ENCODE data around the gene PSMA4. TPM values are rescaled to one million over a fixed set of nuclear protein-coding genes. Genes with fewer than 3 reads are reported as not detected.
A peak's percentile ranks its signal among the peaks of the same experiment; 100 is the strongest.
"Not testable (repeated sequence)": the region's sequence is repeated elsewhere in the genome, so short reads cannot be mapped to it uniquely, and the experiment has no call there.

Gene PSMA4
- 332 TPM for polyA plus RNA-seq (2013, experiment 1 of 2)
- polyA plus RNA-seq (2013, experiment 2 of 2), result 333 TPM

DNA sequence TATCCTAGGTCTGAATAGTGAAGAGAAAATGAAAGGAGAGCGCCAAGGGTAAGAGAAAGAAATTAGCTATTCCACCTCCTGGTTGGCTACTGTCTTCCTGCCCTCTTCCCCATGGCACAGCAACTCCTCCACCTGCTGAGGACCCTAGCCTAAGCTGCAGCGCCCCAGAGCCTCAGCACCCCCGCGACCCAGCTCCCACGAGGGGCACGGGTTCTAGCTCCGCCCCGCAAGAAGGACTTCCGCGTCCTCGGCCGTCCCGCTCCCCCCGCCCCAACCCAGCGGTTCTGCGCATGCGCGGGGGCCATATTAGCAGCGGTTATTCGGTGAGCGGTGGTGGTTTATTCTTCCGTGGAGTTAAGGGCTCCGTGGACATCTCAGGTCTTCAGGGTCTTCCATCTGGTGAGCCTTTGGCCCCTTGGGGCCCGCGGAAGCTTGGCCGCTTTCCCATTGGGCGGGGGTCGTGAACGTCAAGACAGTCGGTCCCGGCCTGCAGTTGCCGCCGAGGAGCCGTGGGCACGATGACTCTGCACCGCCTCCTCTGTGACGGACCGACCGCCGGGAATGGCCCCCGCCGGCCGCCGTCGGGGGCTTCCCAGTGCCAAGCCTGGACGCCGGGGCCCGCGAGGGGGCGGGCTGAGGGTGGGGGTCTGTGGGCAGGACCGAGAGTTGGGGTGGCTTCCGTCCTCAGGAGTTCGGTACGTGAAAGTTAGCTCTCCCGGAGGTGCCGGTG lies at the start of gene PSMA4:
PSMA4 (plus strand) TSS at position 304 of the 730 bp plus-strand sequence. CDS start 1,484 bp downstream, outside the sequence.
- WGBS, result 2% methylated on average over 56 of the region's 56 CpGs
- H3K9ac ChIP-seq (ENCODE audit: low read depth, low read length), result peak within 1 kb of the TSS; percentile 95
- peak within 1 kb of the TSS; percentile 91 for H3K4me3 ChIP-seq (ENCODE audit: low read length)
- H3K9me3 ChIP-seq (ENCODE audit: insufficient read depth, low read depth, low read length), result no peaks in the 10 kb centered on the region
- H3K27ac ChIP-seq (ENCODE audit: low read depth, low read length), result peak within 1 kb of the TSS; percentile 82
- peaks cover 6% of the 10 kb centered on the region; the same call in 1 of the 2 replicates for H3K4me1 ChIP-seq (ENCODE audit: insufficient read depth, low read length)
- no peaks in the 10 kb centered on the region for H3K27me3 ChIP-seq (ENCODE audit: insufficient read depth, low read length)
- peaks cover 36% of the 10 kb centered on the region for H3K36me3 ChIP-seq (ENCODE audit: insufficient read depth, low read length)

DNA sequence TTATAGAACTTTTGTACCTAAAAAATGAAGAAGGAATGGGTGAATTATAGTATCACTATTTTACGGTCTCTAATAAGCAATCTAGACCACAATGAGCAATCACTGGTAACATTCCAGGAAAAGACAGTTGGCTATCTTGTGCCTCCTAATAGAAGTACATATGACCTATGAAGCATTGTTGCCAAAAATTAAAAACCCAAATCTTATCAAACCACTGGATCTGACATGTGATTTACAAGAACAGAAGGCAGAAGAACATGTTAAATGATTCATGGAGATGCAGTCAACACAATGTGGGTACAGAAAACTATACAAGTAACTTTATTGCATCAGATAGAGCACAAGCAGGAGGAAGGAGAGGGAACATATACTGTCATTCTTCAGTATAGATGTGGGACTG lies 47.4 kb upstream of the PSMA4 start:
- Histone ChIP-seq H3K4me1 (ENCODE audit: insufficient read depth, low read length) (no peaks in the 10 kb centered on the region), H3K27ac (ENCODE audit: low read depth, low read length) (no peak overlapping the region), H3K27me3 (ENCODE audit: insufficient read depth, low read length) (no peaks in the 10 kb centered on the region), H3K36me3 (ENCODE audit: insufficient read depth, low read length) (peaks cover 100% of the 10 kb centered on the region), H3K4me3 (ENCODE audit: low read length) (no peak overlapping the region), H3K9ac (ENCODE audit: low read depth, low read length) (no peak overlapping the region), H3K9me3 (ENCODE audit: insufficient read depth, low read depth, low read length) (no peaks in the 10 kb centered on the region)
- WGBS, result 100% methylated on average over 1 of the region's 1 CpG

DNA sequence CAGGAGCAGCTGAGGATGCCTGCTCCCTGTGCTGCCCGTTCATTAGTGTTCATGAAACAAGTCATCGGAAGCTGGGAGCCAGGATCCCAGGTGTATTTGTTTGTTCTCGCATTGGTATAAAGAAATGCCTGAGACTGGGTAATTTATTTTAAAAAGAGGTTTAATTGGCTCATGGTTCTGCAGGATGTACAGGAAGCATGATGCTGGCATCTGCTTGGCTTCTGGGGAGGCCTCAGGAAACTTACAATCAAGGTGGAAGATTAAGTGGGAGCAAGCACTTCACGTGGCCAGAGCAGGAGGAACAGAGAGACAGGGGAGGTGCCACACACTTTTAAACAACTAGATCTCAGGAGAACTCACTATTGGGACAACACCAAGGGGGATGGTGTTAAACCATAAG lies 38.4 kb upstream of the PSMA4 start:
- no peak overlapping the region for H3K4me3 ChIP-seq (ENCODE audit: low read length)
- H3K27me3 ChIP-seq (ENCODE audit: insufficient read depth, low read length), result no peaks in the 10 kb centered on the region
- WGBS, result 94% methylated on average over 4 of the region's 4 CpGs
- peaks cover 3% of the 10 kb centered on the region; the same call in 1 of the 2 replicates for H3K9me3 ChIP-seq (ENCODE audit: insufficient read depth, low read depth, low read length)
- H3K27ac ChIP-seq (ENCODE audit: low read depth, low read length), result no peak overlapping the region
- no peak overlapping the region for H3K9ac ChIP-seq (ENCODE audit: low read depth, low read length)
- no peaks in the 10 kb centered on the region for H3K4me1 ChIP-seq (ENCODE audit: insufficient read depth, low read length)
- peaks cover 46% of the 10 kb centered on the region for H3K36me3 ChIP-seq (ENCODE audit: insufficient read depth, low read length)

DNA sequence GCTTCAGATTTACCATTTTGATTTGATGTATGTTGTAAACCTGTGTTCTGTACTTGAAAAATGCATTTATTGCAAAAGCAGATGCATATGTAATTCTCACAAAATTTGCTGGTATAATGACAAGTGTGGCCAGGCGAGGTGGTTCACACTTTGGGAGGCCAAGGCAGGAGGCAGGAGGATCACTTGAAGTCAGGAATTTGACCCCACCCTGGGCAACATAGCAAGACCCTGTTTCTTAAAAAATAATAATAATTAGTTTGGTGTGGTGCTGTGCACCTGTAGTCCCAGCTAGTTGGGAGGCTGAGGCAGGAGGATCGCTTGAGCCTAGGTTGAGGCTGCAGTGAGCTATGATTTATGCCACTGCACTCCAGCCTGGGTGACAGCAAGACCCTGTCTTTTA lies 37.6 kb upstream of the PSMA4 start:
- Histone ChIP-seq H3K9ac (ENCODE audit: low read depth, low read length) (no peak overlapping the region), H3K4me3 (ENCODE audit: low read length) (no peak overlapping the region)

DNA sequence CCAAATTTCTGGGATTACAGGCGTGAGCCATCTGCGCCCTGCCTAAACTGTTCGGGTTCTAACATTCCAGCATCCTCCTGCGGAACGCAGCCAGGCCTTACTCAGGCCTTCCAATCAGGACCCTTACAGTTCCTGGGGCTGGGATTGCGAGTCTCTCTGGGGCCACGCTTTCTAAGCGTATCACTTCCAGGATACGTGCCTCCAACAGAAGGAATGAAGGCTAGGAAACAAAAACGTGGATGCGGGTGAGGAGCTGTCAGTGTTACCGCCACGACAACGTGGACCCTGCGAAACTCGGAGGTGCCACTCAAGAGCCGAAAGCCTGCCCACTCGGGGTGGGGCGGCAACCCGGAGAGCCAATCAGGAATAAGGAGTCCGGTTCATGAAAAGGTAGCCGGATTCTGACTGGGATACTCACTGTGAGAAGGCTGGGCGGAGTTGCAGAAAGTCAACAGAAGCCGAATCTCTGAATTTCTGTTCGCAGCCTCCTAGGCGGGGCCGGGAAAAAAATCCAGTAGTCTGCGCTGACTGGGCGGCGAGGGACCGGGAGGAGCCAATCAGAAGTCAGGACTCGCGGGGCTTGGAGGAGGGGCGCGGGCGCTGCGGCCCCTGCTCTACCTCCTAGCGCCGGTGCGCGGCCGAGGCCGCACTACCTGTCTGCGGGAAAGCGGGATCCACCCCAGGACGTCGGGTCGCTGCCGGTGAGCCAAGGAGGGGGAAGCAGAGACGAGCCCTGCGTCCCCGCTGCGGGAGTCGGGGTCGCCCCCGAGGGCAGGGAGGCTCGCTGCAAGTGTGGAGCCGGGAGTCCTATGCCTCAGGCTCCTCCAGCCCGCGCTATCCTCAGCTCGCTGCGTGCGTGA lies 33.0 kb upstream of the PSMA4 start, which contains the start of gene HYKK:
HYKK (plus strand) TSS at position 607 of the 860 bp plus-strand sequence. CDS start 5,512 bp downstream, outside the sequence.
- Histone ChIP-seq H3K4me1 (ENCODE audit: insufficient read depth, low read length) (peaks cover 5% of the 10 kb centered on the region; the same call in 1 of the 2 replicates), H3K9me3 (ENCODE audit: insufficient read depth, low read depth, low read length) (peaks cover 3% of the 10 kb centered on the region; the same call in 1 of the 2 replicates), H3K27ac (ENCODE audit: low read depth, low read length) (peak within 1 kb of the TSS; percentile 36; the same call in 1 of the 2 replicates), H3K9ac (ENCODE audit: low read depth, low read length) (peak within 1 kb of the TSS; percentile 40; the same call in 1 of the 2 replicates), H3K4me3 (ENCODE audit: low read length) (peak within 1 kb of the TSS; percentile 69), H3K27me3 (ENCODE audit: insufficient read depth, low read length) (peaks cover 24% of the 10 kb centered on the region), H3K36me3 (ENCODE audit: insufficient read depth, low read length) (no peaks in the 10 kb centered on the region)
- WGBS, result 1% methylated on average over 63 of the region's 63 CpGs

More for the DNA sequence above, 37.6 kb upstream of the PSMA4 start:
- 95% methylated on average over 2 of the region's 2 CpGs for WGBS
- H3K27ac ChIP-seq (ENCODE audit: low read depth, low read length), result no peak overlapping the region
- H3K36me3 ChIP-seq (ENCODE audit: insufficient read depth, low read length), result peaks cover 38% of the 10 kb centered on the region
- no peaks in the 10 kb centered on the region for H3K4me1 ChIP-seq (ENCODE audit: insufficient read depth, low read length)
- peaks cover 1% of the 10 kb centered on the region; the same call in 1 of the 2 replicates for H3K27me3 ChIP-seq (ENCODE audit: insufficient read depth, low read length)
- H3K9me3 ChIP-seq (ENCODE audit: insufficient read depth, low read depth, low read length), result peaks cover 3% of the 10 kb centered on the region; the same call in 1 of the 2 replicates

DNA sequence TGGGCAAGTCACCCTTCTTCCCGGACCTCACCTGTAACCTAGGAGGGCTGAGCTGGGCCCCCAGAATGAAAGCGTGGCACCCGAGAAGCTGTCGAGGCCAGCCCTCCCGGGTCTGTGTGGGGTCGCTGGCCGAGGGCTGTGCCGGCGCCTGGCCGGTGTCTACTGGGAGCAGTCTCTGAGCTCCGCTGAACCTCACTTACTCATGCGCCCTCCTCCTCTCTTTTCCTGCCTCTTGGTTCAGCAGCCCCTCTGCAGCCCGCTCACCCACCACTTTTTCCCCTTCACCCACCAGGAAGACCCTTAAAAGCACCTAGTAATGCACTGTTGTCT lies 32.4 kb upstream of the PSMA4 start:
- H3K36me3 ChIP-seq (ENCODE audit: insufficient read depth, low read length), result no peaks in the 10 kb centered on the region
- H3K9me3 ChIP-seq (ENCODE audit: insufficient read depth, low read depth, low read length), result peaks cover 3% of the 10 kb centered on the region; the same call in 1 of the 2 replicates
- H3K27ac ChIP-seq (ENCODE audit: low read depth, low read length), result no peak overlapping the region
- peaks cover 5% of the 10 kb centered on the region; the same call in 1 of the 2 replicates for H3K4me1 ChIP-seq (ENCODE audit: insufficient read depth, low read length)
- 1% methylated on average over 13 of the region's 13 CpGs for WGBS
- peak overlapping the region; percentile 40; the same call in 1 of the 2 replicates for H3K9ac ChIP-seq (ENCODE audit: low read depth, low read length)
- H3K27me3 ChIP-seq (ENCODE audit: insufficient read depth, low read length), result peaks cover 24% of the 10 kb centered on the region
- peak overlapping the region; percentile 69 for H3K4me3 ChIP-seq (ENCODE audit: low read length)

DNA sequence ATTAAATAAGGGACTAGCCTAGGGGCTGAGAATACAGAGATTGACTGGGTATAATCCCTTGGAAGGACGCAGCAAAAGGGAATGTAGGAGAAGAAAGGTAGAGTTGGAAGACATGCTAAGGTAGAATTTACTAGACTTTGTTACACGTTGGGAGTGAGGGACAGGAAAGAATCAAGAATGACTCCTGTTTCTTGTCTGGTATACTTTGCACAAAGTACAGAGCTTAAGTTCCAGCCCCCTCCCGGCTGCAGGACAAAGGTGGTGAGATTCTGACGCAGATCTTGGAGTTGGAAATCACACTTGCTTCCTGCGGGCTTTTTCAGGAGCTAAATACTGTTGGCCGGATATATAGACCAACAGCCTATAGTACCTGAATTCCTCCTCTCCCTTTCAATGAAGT lies 32.0 kb upstream of the PSMA4 start:
- Histone ChIP-seq H3K27me3 (ENCODE audit: insufficient read depth, low read length) (peaks cover 24% of the 10 kb centered on the region), H3K4me1 (ENCODE audit: insufficient read depth, low read length) (peaks cover 5% of the 10 kb centered on the region; the same call in 1 of the 2 replicates), H3K9ac (ENCODE audit: low read depth, low read length) (no peak overlapping the region), H3K36me3 (ENCODE audit: insufficient read depth, low read length) (no peaks in the 10 kb centered on the region), H3K4me3 (ENCODE audit: low read length) (peak overlapping the region; percentile 69), H3K27ac (ENCODE audit: low read depth, low read length) (no peak overlapping the region), H3K9me3 (ENCODE audit: insufficient read depth, low read depth, low read length) (peaks cover 3% of the 10 kb centered on the region; the same call in 1 of the 2 replicates)
- WGBS, result 65% methylated on average over 6 of the region's 6 CpGs

DNA sequence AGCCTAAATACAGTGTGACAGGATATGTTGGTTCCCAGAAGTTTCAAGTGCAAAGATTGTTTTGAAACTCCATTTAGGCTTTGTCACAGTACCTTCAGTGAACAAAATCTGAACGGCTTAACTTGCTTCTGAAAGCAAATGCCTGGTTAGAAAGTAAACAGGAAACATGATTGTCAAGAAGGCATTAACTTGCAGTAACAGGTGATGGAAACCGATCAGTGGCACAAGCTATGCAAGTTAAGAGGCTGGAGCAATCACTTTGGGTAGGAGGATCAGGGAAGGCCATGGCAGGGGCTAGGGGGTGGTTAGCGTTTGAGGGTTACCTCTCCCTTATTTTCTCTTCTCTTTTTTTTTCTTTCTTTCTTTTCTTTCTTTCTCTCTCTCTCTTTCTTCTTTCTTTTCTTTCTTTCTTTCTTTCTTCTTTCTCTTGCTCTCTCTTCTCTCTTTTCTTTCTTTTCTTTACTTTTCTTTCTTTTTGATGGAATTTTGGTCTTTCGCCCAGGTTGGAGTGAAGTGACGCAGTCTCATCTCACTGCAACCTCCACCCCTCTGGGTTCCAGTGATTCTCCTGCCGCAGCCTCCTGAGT lies 30.4 kb upstream of the PSMA4 start:
- 92% methylated on average over 6 of the region's 6 CpGs for WGBS
- Histone ChIP-seq H3K36me3 (ENCODE audit: insufficient read depth, low read length) (no peaks in the 10 kb centered on the region), H3K4me3 (ENCODE audit: low read length) (no peak overlapping the region), H3K9me3 (ENCODE audit: insufficient read depth, low read depth, low read length) (peaks cover 3% of the 10 kb centered on the region; the same call in 1 of the 2 replicates), H3K4me1 (ENCODE audit: insufficient read depth, low read length) (peaks cover 5% of the 10 kb centered on the region; the same call in 1 of the 2 replicates), H3K27ac (ENCODE audit: low read depth, low read length) (no peak overlapping the region), H3K27me3 (ENCODE audit: insufficient read depth, low read length) (peaks cover 24% of the 10 kb centered on the region), H3K9ac (ENCODE audit: low read depth, low read length) (no peak overlapping the region)

DNA sequence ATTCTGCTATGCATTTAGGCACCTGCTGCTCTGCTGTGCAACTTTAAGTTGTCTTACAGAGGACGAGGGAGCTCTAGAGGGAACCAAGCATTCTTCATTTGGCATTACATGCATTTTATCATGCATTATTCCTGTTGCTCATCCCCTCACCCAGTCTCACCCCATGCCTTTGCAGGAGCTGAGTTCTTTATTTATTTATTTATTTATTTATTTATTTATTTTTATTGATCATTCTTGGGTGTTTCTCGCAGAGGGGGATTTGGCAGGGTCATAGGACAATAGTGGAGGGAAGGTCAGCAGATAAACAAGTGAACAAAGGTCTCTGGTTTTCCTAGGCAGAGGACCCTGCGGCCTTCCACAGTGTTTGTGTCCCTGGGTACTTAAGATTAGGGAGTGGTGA lies 20.2 kb upstream of the PSMA4 start:
- not testable (repeated sequence) for H3K36me3 ChIP-seq (ENCODE audit: insufficient read depth, low read length); H3K27ac ChIP-seq (ENCODE audit: low read depth, low read length); H3K27me3 ChIP-seq (ENCODE audit: insufficient read depth, low read length); H3K4me3 ChIP-seq (ENCODE audit: low read length); H3K9me3 ChIP-seq (ENCODE audit: insufficient read depth, low read depth, low read length); H3K4me1 ChIP-seq (ENCODE audit: insufficient read depth, low read length); H3K9ac ChIP-seq (ENCODE audit: low read depth, low read length)
- WGBS, result 94% methylated on average over 1 of the region's 3 CpGs

DNA sequence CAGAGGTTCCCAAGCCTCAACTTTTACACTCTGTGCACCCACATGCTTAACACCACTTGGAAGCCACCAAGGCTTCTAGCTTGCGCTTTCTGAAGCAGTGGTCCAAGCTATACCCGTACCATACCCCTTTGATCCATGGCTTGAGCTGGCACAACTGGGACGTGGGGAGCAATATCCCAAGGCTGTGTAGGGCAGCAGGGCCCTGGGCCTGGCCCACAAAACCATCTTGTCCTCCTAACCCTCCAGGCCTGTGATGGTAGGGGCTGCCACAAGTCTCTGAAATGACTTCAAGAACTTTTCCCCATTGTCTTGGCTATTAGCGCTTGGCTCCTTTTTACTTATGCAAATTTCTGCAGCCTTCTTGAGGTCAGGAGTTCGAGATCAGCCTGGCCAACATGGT lies 16.0 kb upstream of the PSMA4 start:
- H3K9ac ChIP-seq (ENCODE audit: low read depth, low read length), result no peak overlapping the region
- H3K9me3 ChIP-seq (ENCODE audit: insufficient read depth, low read depth, low read length), result peaks cover 8% of the 10 kb centered on the region; the same call in 1 of the 2 replicates
- H3K36me3 ChIP-seq (ENCODE audit: insufficient read depth, low read length), result no peaks in the 10 kb centered on the region
- H3K27me3 ChIP-seq (ENCODE audit: insufficient read depth, low read length), result no peaks in the 10 kb centered on the region
- H3K27ac ChIP-seq (ENCODE audit: low read depth, low read length), result no peak overlapping the region
- H3K4me1 ChIP-seq (ENCODE audit: insufficient read depth, low read length), result no peaks in the 10 kb centered on the region
- 88% methylated on average over 5 of the region's 5 CpGs for WGBS
- H3K4me3 ChIP-seq (ENCODE audit: low read length), result no peak overlapping the region
